ENCODE data around the gene ELAVL2.

ELAVL2 gene

DNA sequence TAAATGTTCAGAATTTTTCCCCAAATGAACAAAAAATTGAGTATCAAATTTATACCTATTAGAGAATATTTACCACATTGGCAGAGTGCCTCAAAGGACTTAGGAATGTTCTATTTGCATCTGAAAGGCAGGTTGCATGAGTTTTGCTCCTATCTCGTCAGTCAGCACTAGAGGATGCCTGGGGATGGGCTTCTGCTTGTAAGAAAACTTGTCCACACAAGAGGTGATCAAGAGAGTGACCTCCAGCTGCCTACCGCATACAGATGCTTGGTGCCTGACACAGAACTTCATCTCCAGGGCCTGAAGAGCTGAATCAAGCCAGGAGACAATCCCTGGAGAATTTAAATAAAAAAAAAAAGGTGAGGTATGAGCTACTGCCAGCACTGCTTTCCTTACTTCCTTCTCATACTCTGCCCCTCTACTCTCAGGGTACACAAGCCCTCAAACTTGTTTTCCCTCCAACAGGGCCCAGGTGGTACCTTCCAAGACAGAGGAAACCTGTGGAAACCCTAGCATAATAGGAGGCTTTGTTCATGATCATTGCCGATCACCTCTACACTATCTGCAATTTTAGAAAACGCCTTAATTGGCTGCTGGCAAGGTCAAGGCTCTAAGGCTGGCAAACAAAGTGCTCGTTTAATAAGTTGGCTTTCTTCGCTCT, 166.6 kb downstream of the ELAVL2 start:
- DNase-seq: no peak

DNA sequence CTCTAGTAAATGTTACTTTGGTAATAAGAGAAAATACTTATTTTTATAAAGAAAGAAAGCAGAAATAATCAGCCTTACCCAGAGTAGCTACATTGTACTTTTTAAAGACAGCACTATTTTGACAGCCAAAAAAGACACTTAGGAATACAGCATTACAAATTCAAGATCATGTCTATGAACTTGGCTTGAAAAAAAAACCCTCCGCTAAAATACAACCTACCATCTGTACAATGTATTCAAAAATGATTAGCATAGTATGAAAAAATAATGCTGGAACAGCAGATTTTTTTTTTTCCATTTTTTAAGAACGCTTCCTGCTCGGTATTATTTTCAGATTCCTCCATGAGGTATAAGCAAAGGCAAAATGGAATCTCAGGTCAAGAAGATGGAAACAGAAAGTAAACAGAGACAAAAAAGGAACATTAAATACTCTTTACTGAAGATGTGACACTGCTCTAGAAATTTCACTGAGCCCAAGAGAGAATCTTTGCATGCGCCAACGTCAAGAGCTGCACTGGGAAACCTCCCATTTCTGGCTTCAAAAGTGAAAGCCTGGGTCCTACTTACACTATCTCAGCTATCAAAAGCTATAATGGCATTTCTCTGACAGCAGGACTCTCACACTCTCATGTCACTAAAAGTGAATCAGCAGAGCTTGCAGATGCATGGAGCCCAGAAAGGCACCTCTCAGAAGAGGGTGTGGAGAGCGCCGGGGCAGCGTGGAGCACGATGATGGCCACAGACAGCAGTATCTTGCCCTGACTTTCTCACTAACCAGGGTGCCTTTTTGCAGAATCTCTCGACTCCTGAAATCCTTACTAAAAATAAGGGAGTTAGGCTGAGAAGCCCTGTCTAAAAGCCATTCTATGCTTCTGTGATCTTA, 167.4 kb downstream of the ELAVL2 start:
- no peak for DNase-seq

DNA sequence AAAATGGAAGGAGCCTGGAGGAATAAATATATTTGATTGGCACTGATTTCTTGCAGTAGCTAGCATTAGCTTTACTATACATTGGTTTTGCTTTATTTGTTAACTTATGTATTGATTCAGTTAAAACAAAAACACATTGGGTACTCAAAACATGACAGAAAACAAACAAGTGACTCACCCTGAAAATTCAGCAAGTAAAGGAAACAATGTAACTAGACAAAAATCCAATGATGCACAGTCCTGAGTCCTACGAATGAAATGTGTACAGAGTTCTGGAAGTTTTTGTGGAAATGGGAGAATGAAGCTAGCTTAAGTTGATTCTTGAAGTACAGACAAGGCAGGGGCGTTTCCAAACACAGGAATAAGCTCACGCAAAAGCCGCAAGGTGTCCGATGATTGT, 175.0 kb downstream of the ELAVL2 start:
- no peak for DNase-seq

DNA sequence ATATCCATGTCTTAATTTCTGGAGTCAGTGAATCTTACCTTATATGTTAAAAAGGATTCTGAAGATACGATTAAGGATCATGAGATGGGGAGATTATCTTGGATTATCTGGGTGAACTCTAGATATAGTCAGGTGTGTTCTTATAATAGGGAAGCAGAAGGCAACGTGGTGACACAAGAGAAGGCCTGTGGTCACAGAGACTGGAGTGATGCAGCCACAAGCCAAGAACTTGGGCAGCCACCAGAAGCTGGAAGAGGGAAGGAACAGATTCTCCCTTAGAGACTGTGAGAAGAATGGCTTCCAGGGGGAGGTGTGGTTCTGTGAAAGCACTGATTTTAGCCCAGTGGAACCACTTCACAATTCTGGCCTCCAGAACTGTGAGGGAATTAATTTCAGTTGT, 177.4 kb downstream of the ELAVL2 start:
- no peak for DNase-seq

DNA sequence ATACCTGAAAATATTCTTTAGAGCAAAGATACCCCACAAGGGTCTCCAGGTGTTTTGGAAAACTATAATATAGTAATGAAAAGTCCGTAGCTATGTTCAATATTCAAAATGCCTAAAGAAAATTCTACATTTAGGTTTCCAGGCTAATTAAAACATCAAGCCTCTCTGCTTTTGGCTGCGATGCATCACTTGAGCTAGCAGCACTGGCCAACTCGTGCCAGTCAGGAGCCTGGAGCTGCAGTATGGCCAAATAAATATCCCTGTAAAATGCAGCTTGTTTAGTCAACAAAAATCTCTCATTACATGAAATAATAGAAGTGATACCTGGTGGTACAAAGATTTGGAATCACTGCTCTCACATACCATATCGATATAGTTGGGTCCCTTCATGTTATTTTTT, 181.1 kb downstream of the ELAVL2 start:
- no peak for DNase-seq

DNA sequence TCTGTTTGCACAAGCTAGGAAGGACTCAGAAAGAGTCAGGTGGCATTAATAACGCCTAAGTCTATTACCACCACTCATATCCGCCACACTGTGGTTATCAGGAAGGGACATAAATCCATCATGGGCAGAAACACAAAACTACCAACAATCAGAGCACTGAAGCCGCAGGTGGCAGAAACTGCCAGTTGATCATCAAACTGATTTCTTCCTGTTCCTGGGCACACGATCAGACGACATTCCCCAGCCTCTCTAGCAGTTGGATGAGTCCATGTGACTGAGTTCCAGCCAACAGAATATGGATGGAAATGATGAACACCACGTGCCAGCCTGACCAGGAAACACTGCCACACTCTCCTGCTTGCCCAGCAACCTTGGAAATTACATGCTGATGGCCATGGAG, 181.7 kb downstream of the ELAVL2 start:
- no peak for DNase-seq

DNA sequence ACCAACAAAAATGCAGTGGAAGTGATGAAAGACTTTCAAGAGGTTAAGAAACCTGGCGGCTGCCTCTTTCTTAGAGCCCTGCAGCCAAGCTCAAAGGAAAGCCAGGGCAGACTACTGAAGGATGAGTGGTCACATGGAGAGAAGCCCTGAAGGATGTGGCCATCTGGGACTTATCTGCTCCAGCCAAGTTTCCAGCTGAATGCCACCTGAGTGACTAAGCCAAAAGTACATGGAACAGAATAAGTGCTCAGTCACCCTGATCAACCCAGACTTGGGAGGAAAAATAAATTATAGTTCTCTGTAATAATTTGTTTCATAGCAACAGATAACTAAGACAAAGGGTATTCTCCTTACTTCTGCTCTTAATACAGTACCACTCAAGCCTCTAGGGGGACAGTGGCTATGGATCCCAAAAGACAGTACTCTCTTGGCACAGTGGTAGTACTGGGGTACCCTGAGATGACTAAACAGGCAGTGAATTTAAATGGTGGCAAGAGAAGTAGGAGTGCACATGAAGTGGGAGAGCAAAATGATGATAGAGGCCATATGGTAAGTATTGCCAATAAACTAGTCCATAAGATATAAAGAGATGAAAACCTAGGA, 182.3 kb downstream of the ELAVL2 start:
- no peak for DNase-seq

Measured in NCI-H1694 treated with DMSO at 0.1 percent for 48 hours (cell line).